Skeletal muscle satellite cell (primary cell): ENCODE results near the gene PDE4A.
"Not testable (repeated sequence)": the region's sequence is repeated elsewhere in the genome, so short reads cannot be mapped to it uniquely, and the experiment has no call there.

Experiments used
- H3K27me3 ChIP-seq: 2 replicates; pipeline ENCODE4 v1.7.0; 2013; ENCODE audit warnings: low read length; ENCODE audit not compliant: control insufficient read depth, insufficient read depth
- H3K36me3 ChIP-seq: 2 replicates; pipeline ENCODE4 v1.7.0; 2013; ENCODE audit warnings: mild to moderate bottlenecking, control low read depth, low read length; ENCODE audit not compliant: insufficient read depth
- H3K4me1 ChIP-seq: 2 replicates; pipeline ENCODE4 v1.7.0; 2013; ENCODE audit warnings: low read length; ENCODE audit not compliant: control insufficient read depth, insufficient read depth
- H3K4me2 ChIP-seq: 2 replicates; pipeline ENCODE4 v1.7.0; 2013; ENCODE audit warnings: mild to moderate bottlenecking, low read length
- H3K4me3 ChIP-seq: 2 replicates; pipeline ENCODE4 v1.7.0; 2013; ENCODE audit warnings: low read length
- H3K9ac ChIP-seq: 2 replicates; pipeline ENCODE4 v1.7.0; 2013; ENCODE audit warnings: mild to moderate bottlenecking, low read depth, low read length, moderate library complexity
- H3K9me3 ChIP-seq: replicated peaks from 2 replicates; pipeline ENCODE4 v1.7.0; 2013; ENCODE audit warnings: mild to moderate bottlenecking, control low read depth, low read length

Gene PDE4A

GRCh38 chr19:10453852-10454251, 33.5 kb downstream of the PDE4A start:
- no peak overlapping the region for H3K9ac ChIP-seq
- H3K4me2 ChIP-seq = no peak overlapping the region
- no peak overlapping the region for H3K4me3 ChIP-seq
- H3K4me1 ChIP-seq = no peaks in the 10 kb centered on the region
- H3K9me3 ChIP-seq = no peaks in the 10 kb centered on the region
- H3K36me3 ChIP-seq = no peaks in the 10 kb centered on the region
- H3K27me3 ChIP-seq = no peaks in the 10 kb centered on the region

- Histone ChIP-seq H3K4me3 (no peak overlapping the region), H3K9me3 (no peaks in the 10 kb centered on the region), H3K4me1 (no peaks in the 10 kb centered on the region), H3K9ac (no peak overlapping the region), H3K4me2 (no peak overlapping the region), H3K27me3 (no peaks in the 10 kb centered on the region), H3K36me3 (no peaks in the 10 kb centered on the region)
These were observed 33.9 kb downstream of the PDE4A start for GRCh38 chr19:10454267-10454666.

GRCh38 chr19:10458733-10459132, 38.4 kb downstream of the PDE4A start:
- not testable (repeated sequence) for H3K4me1 ChIP-seq, H3K9ac ChIP-seq, H3K27me3 ChIP-seq, H3K36me3 ChIP-seq, H3K9me3 ChIP-seq, H3K4me3 ChIP-seq, H3K4me2 ChIP-seq

GRCh38 chr19:10460714-10461046, 40.3 kb downstream of the PDE4A start:
- Histone ChIP-seq H3K9me3 (no peaks in the 10 kb centered on the region), H3K27me3 (no peaks in the 10 kb centered on the region), H3K4me1 (peaks cover 5% of the 10 kb centered on the region), H3K4me3 (no peak overlapping the region), H3K4me2 (no peak overlapping the region), H3K9ac (no peak overlapping the region), H3K36me3 (no peaks in the 10 kb centered on the region)

- H3K36me3 ChIP-seq = no peaks in the 10 kb centered on the region
- no peaks in the 10 kb centered on the region for H3K27me3 ChIP-seq
- H3K4me3 ChIP-seq = peak overlapping the region; percentile 60
- no peaks in the 10 kb centered on the region for H3K9me3 ChIP-seq
- peaks cover 5% of the 10 kb centered on the region for H3K4me1 ChIP-seq
- peak overlapping the region; percentile 85 for H3K4me2 ChIP-seq
- no peak overlapping the region for H3K9ac ChIP-seq
These were observed 41.0 kb downstream of the PDE4A start for GRCh38 chr19:10461047-10461949.

- H3K27me3 ChIP-seq, H3K4me1 ChIP-seq, H3K9ac ChIP-seq, H3K4me2 ChIP-seq, H3K4me3 ChIP-seq, H3K9me3 ChIP-seq, H3K36me3 ChIP-seq: not testable (repeated sequence)
These were observed 41.7 kb downstream of the PDE4A start for GRCh38 chr19:10462042-10462441.

GRCh38 chr19:10462557-10462956, 42.2 kb downstream of the PDE4A start:
- Histone ChIP-seq H3K27me3 (no peaks in the 10 kb centered on the region), H3K4me2 (no peak overlapping the region), H3K9ac (no peak overlapping the region), H3K4me3 (no peak overlapping the region), H3K4me1 (peaks cover 5% of the 10 kb centered on the region), H3K9me3 (no peaks in the 10 kb centered on the region), H3K36me3 (peaks cover 4% of the 10 kb centered on the region)

- no peak overlapping the region for H3K9ac ChIP-seq
- no peaks in the 10 kb centered on the region for H3K9me3 ChIP-seq
- no peaks in the 10 kb centered on the region for H3K27me3 ChIP-seq
- peaks cover 5% of the 10 kb centered on the region for H3K4me1 ChIP-seq
- H3K36me3 ChIP-seq = peaks cover 4% of the 10 kb centered on the region
- H3K4me2 ChIP-seq = no peak overlapping the region
- H3K4me3 ChIP-seq = no peak overlapping the region
These were observed 44.1 kb downstream of the PDE4A start for GRCh38 chr19:10464456-10464855.

- H3K4me1 ChIP-seq = no peaks in the 10 kb centered on the region
- H3K4me3 ChIP-seq = no peak overlapping the region
- H3K36me3 ChIP-seq = peaks cover 4% of the 10 kb centered on the region
- H3K9ac ChIP-seq = no peak overlapping the region
- H3K9me3 ChIP-seq = no peaks in the 10 kb centered on the region
- H3K4me2 ChIP-seq = no peak overlapping the region
- H3K27me3 ChIP-seq = no peaks in the 10 kb centered on the region
These were observed 46.9 kb downstream of the PDE4A start for GRCh38 chr19:10467104-10467706.

- no peaks in the 10 kb centered on the region for H3K9me3 ChIP-seq
- H3K4me2 ChIP-seq = no peak overlapping the region
- peaks cover 4% of the 10 kb centered on the region for H3K36me3 ChIP-seq
- no peaks in the 10 kb centered on the region for H3K4me1 ChIP-seq
- no peak overlapping the region for H3K4me3 ChIP-seq
- H3K9ac ChIP-seq = no peak overlapping the region
- no peaks in the 10 kb centered on the region for H3K27me3 ChIP-seq
These were observed 47.8 kb downstream of the PDE4A start for GRCh38 chr19:10468133-10468532.

GRCh38 chr19:10471909-10472308, 51.6 kb downstream of the PDE4A start:
- Histone ChIP-seq H3K4me3 (no peak overlapping the region), H3K36me3 (peaks cover 1% of the 10 kb centered on the region), H3K27me3 (no peaks in the 10 kb centered on the region), H3K4me2 (no peak overlapping the region), H3K4me1 (no peaks in the 10 kb centered on the region), H3K9me3 (no peaks in the 10 kb centered on the region), H3K9ac (no peak overlapping the region)

- H3K4me1 ChIP-seq = no peaks in the 10 kb centered on the region
These were observed 52.9 kb downstream of the PDE4A start for GRCh38 chr19:10473192-10473591.

More at GRCh38 chr19:10473192-10473591, 52.9 kb downstream of the PDE4A start:
- H3K4me2 ChIP-seq = no peak overlapping the region
- no peak overlapping the region for H3K4me3 ChIP-seq
- no peaks in the 10 kb centered on the region for H3K9me3 ChIP-seq
- H3K36me3 ChIP-seq = no peaks in the 10 kb centered on the region
- H3K9ac ChIP-seq = no peak overlapping the region
- no peaks in the 10 kb centered on the region for H3K27me3 ChIP-seq
